ENCODE measurements around the gene CYTH3. TPM values are rescaled to one million over a fixed set of nuclear protein-coding genes. Genes with fewer than 3 reads are reported as not detected.
A peak's percentile ranks its signal among the peaks of the same experiment; 100 is the strongest.
"Not testable (repeated sequence)": the region's sequence is repeated elsewhere in the genome, so short reads cannot be mapped to it uniquely, and the experiment has no call there.

Gene CYTH3
- total and polyA plus RNA-seq, 2 donors (not counting 1 experiment from before 2014, with no cell fraction given), result 39.1 to 73.3 TPM

DNA sequence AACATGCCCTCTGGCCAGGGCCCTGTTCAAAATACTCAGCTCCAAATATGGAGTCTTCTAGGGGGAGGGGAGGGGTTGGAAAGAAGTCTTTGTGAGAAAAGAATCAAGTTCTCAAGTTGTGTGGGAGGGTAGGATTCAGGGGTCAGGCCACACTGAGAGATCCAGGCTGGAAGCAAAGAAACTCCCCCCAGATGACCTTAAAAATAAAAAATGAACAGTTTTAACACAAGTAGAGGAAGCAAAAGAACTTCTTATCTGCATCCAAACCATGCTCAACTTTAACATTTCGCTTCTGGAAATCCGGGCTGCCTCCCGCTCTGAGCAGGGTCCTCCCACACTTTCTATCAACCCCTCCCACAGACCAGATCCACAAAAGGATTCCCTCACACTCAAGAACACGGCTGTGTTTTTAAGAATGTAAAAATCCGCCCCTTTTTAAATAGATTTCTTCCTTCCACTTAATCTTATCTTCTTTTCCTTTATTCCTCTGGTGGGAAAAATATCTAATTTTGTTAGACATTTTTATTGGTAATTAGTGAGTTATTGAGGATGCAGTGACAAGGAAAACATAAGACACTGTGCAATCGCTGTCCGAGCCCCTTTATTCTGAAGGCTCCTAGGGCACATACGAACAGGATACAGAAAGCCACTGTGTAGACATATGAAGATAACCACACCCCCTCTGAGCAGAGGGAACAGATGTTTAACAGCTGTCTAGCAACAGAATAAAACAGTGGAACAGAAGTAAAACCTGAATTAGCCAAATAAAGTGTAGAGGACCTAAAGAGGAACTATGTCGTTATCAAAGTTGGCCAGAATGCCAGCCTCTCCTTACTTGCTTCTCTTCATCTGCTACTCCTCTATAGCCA, 43.8 kb downstream of the CYTH3 start:
- Histone ChIP-seq H3K27ac (ENCODE audit: insufficient read depth, low read length) (peak overlapping the region; percentile 67), H3K9ac (ENCODE audit: insufficient read depth, low read length) (no peak overlapping the region), H3K27me3 (ENCODE audit: control insufficient read depth, insufficient read depth, low read length) (no peaks in the 10 kb centered on the region), H3K4me1 (ENCODE audit: control insufficient read depth, extremely low read depth, insufficient read depth, low read length) (peaks cover 16% of the 10 kb centered on the region), H3K79me2 (ENCODE audit: control insufficient read depth, insufficient read depth, low read length) (peaks cover 63% of the 10 kb centered on the region), H2AFZ (ENCODE audit: low read length) (no peak overlapping the region), H3K36me3 (ENCODE audit: control insufficient read depth, insufficient read depth, low read length) (no peaks in the 10 kb centered on the region), H4K20me1 (ENCODE audit: control insufficient read depth, extremely low read depth, insufficient read depth, low read length) (no peaks in the 10 kb centered on the region), H3K9me3 (ENCODE audit: control insufficient read depth, insufficient read depth, low read depth, low read length) (no peaks in the 10 kb centered on the region), H3K4me2 (ENCODE audit: extremely low read depth, insufficient read depth, low read length) (peak overlapping the region; percentile 73), H3K4me3 (replicated peaks in 1 of 4; ENCODE audit: control extremely low read depth in 1 of 4, insufficient read depth in 1 of 4, low read depth in 3 of 4, low read length in 4 of 4) (peak overlapping the region; percentile 1 to 49 (median 22))
- DNase-seq (ENCODE audit: low read depth in 2 of 2), result peak; percentile 41 to 88
- no peak for TF ChIP-seq EZH2 (IDR thresholded peaks at IDR 0.05; ENCODE audit: low read length, missing control alignments)
- TF ChIP-seq, protein P1, sequence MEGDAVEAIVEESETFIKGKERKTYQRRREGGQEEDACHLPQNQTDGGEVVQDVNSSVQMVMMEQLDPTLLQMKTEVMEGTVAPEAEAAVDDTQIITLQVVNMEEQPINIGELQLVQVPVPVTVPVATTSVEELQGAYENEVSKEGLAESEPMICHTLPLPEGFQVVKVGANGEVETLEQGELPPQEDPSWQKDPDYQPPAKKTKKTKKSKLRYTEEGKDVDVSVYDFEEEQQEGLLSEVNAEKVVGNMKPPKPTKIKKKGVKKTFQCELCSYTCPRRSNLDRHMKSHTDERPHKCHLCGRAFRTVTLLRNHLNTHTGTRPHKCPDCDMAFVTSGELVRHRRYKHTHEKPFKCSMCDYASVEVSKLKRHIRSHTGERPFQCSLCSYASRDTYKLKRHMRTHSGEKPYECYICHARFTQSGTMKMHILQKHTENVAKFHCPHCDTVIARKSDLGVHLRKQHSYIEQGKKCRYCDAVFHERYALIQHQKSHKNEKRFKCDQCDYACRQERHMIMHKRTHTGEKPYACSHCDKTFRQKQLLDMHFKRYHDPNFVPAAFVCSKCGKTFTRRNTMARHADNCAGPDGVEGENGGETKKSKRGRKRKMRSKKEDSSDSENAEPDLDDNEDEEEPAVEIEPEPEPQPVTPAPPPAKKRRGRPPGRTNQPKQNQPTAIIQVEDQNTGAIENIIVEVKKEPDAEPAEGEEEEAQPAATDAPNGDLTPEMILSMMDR (conservative IDR thresholded peaks at IDR 0.05 in 1 of 2, IDR thresholded peaks at IDR 0.05 in 1 of 2; ENCODE audit: low read depth in 1 of 2, low read length in 2 of 2), result no peak

DNA sequence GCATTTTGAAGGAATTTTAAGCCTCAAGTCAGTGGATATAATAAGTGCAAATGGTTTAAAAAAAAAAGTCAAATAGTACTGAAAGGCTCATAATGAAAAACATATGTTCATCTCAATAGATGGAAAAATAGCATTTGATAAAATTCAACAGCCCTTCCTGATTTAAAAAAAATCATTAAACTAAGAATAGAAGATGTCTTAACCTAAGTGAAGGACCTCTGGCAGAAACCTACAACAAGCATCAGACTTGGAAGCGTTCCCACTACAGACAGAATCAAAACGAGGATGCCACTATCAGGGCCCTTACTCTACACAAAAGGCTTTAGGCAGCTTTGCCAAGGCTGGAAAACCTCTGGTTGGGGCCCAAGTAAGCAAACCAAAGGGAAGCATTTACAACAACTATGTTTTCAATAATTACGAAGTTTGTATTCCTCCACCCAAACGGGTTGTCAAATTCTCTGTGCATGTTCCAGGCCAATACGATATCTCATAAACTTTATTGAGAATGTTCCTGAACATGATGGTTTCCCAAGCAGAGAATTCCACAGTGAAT, 45.1 kb downstream of the CYTH3 start:
- Histone ChIP-seq H3K36me3 (ENCODE audit: control insufficient read depth, insufficient read depth, low read length) (no peaks in the 10 kb centered on the region), H3K27me3 (ENCODE audit: control insufficient read depth, insufficient read depth, low read length) (no peaks in the 10 kb centered on the region), H3K4me2 (ENCODE audit: extremely low read depth, insufficient read depth, low read length) (peak overlapping the region; percentile 73), H3K9me3 (ENCODE audit: control insufficient read depth, insufficient read depth, low read depth, low read length) (no peaks in the 10 kb centered on the region), H3K4me3 (replicated peaks in 1 of 4; ENCODE audit: control extremely low read depth in 1 of 4, insufficient read depth in 1 of 4, low read depth in 3 of 4, low read length in 4 of 4) (no peak overlapping the region), H3K79me2 (ENCODE audit: control insufficient read depth, insufficient read depth, low read length) (peaks cover 60% of the 10 kb centered on the region), H3K27ac (ENCODE audit: insufficient read depth, low read length) (peak overlapping the region; percentile 30), H3K9ac (ENCODE audit: insufficient read depth, low read length) (no peak overlapping the region), H4K20me1 (ENCODE audit: control insufficient read depth, extremely low read depth, insufficient read depth, low read length) (no peaks in the 10 kb centered on the region), H2AFZ (ENCODE audit: low read length) (no peak overlapping the region), H3K4me1 (ENCODE audit: control insufficient read depth, extremely low read depth, insufficient read depth, low read length) (peaks cover 16% of the 10 kb centered on the region)
- TF ChIP-seq, protein P1 (conservative IDR thresholded peaks at IDR 0.05 in 1 of 2, IDR thresholded peaks at IDR 0.05 in 1 of 2; ENCODE audit: low read depth in 1 of 2, low read length in 2 of 2), result no peak
- TF ChIP-seq EZH2 (IDR thresholded peaks at IDR 0.05; ENCODE audit: low read length, missing control alignments), result no peak
- peak; percentile 53 to 72 for DNase-seq (ENCODE audit: low read depth in 2 of 2)

- Histone ChIP-seq H3K27ac (ENCODE audit: insufficient read depth, low read length) (no peak overlapping the region), H3K4me1 (ENCODE audit: control insufficient read depth, extremely low read depth, insufficient read depth, low read length) (peaks cover 20% of the 10 kb centered on the region), H3K4me2 (ENCODE audit: extremely low read depth, insufficient read depth, low read length) (peak overlapping the region; percentile 18)
Observed at GRCh38 chr7:6226194-6226799, 46.1 kb downstream of the CYTH3 start.

GRCh38 chr7:6223411-6223810, 49.0 kb downstream of the CYTH3 start:
- not testable (repeated sequence) for H3K9me3 ChIP-seq (ENCODE audit: control insufficient read depth, insufficient read depth, low read depth, low read length); H3K27me3 ChIP-seq (ENCODE audit: control insufficient read depth, insufficient read depth, low read length)
- peaks cover 15% of the 10 kb centered on the region for H3K4me1 ChIP-seq (ENCODE audit: control insufficient read depth, extremely low read depth, insufficient read depth, low read length)

More at GRCh38 chr7:6226194-6226799, 46.1 kb downstream of the CYTH3 start:
- Histone ChIP-seq H3K27me3 (ENCODE audit: control insufficient read depth, insufficient read depth, low read length) (no peaks in the 10 kb centered on the region), H3K36me3 (ENCODE audit: control insufficient read depth, insufficient read depth, low read length) (no peaks in the 10 kb centered on the region), H3K9ac (ENCODE audit: insufficient read depth, low read length) (no peak overlapping the region), H2AFZ (ENCODE audit: low read length) (no peak overlapping the region), H3K9me3 (ENCODE audit: control insufficient read depth, insufficient read depth, low read depth, low read length) (no peaks in the 10 kb centered on the region), H4K20me1 (ENCODE audit: control insufficient read depth, extremely low read depth, insufficient read depth, low read length) (no peaks in the 10 kb centered on the region), H3K4me3 (replicated peaks in 1 of 4; ENCODE audit: control extremely low read depth in 1 of 4, insufficient read depth in 1 of 4, low read depth in 3 of 4, low read length in 4 of 4) (no peak overlapping the region), H3K79me2 (ENCODE audit: control insufficient read depth, insufficient read depth, low read length) (peaks cover 57% of the 10 kb centered on the region)
- TF ChIP-seq, protein P1 (conservative IDR thresholded peaks at IDR 0.05 in 1 of 2, IDR thresholded peaks at IDR 0.05 in 1 of 2; ENCODE audit: low read depth in 1 of 2, low read length in 2 of 2), result no peak
- TF ChIP-seq EZH2 (IDR thresholded peaks at IDR 0.05; ENCODE audit: low read length, missing control alignments), result no peak
- peak; percentile 70 to 78 for DNase-seq (ENCODE audit: low read depth in 2 of 2)

More at GRCh38 chr7:6223411-6223810, 49.0 kb downstream of the CYTH3 start:
- not testable (repeated sequence) for H2AFZ ChIP-seq (ENCODE audit: low read length); DNase-seq (ENCODE audit: low read depth in 2 of 2); H3K9ac ChIP-seq (ENCODE audit: insufficient read depth, low read length); H3K4me3 ChIP-seq (replicated peaks in 1 of 4; ENCODE audit: control extremely low read depth in 1 of 4, insufficient read depth in 1 of 4, low read depth in 3 of 4, low read length in 4 of 4); H3K36me3 ChIP-seq (ENCODE audit: control insufficient read depth, insufficient read depth, low read length); H3K27ac ChIP-seq (ENCODE audit: insufficient read depth, low read length); H4K20me1 ChIP-seq (ENCODE audit: control insufficient read depth, extremely low read depth, insufficient read depth, low read length); H3K4me2 ChIP-seq (ENCODE audit: extremely low read depth, insufficient read depth, low read length)
- H3K79me2 ChIP-seq (ENCODE audit: control insufficient read depth, insufficient read depth, low read length), result peaks cover 47% of the 10 kb centered on the region

All from fibroblast of lung (primary cell).